Hepatocyte (in vitro differentiated cells): ENCODE data around the gene UBE2L6. TPM values are rescaled to one million over a fixed set of nuclear protein-coding genes. Genes with fewer than 3 reads are reported as not detected.

Experiments used
- DNase-seq: peaks from one replicate; pipeline ENCODE4 v3.0.0-alpha.2; 2016; ENCODE audit warnings: low spot score
- H2AFZ ChIP-seq: fragments of 200-600 bp; sonication (generic); 2 replicates; pipeline ENCODE4 v1.6.0; 2016; ENCODE audit warnings: antibody characterized with exemption, mild to moderate bottlenecking
- H3K27ac ChIP-seq: fragments of 200-600 bp; sonication (generic); 2 replicates; pipeline ENCODE4 v1.5.1; 2016; ENCODE audit warnings: mild to moderate bottlenecking
- H3K27me3 ChIP-seq: fragments of 200-600 bp; sonication (generic); 2 replicates; pipeline ENCODE4 v1.6.1; 2016
- H3K36me3 ChIP-seq: fragments of 200-600 bp; sonication (generic); replicated peaks from 2 replicates; pipeline ENCODE4 v1.5.1; 2016; ENCODE audit warnings: low read depth; ENCODE audit not compliant: insufficient read depth
- H3K4me1 ChIP-seq: fragments of 200-600 bp; sonication (generic); 2 replicates; pipeline ENCODE4 v1.5.1; 2016; ENCODE audit warnings: mild to moderate bottlenecking, moderate library complexity; ENCODE audit not compliant: insufficient read depth
- H3K4me2 ChIP-seq: fragments of 200-600 bp; sonication (generic); 2 replicates; pipeline ENCODE4 v1.6.0; 2016
- H3K4me3 ChIP-seq: fragments of 200-600 bp; sonication (generic); 2 replicates; pipeline ENCODE4 v1.5.1; 2016; ENCODE audit warnings: mild to moderate bottlenecking
- H3K79me2 ChIP-seq: fragments of 200-600 bp; sonication (generic); 2 replicates; pipeline ENCODE4 v1.6.0; 2017; ENCODE audit warnings: mild to moderate bottlenecking
- H3K9me2 ChIP-seq: fragments of 200-600 bp; sonication (generic); replicated peaks from 2 replicates; pipeline ENCODE4 v1.6.0; 2017; ENCODE audit warnings: mild to moderate bottlenecking; ENCODE audit not compliant: insufficient read depth
- H3K9me3 ChIP-seq: fragments of 200-600 bp; sonication (generic); 2 replicates; pipeline ENCODE4 v1.5.1; 2016; ENCODE audit warnings: low read depth, mild to moderate bottlenecking
- H4K20me1 ChIP-seq: fragments of 200-600 bp; sonication (generic); 2 replicates; pipeline ENCODE4 v1.6.0; 2016; ENCODE audit warnings: mild to moderate bottlenecking; ENCODE audit not compliant: insufficient read depth, poor library complexity, severe bottlenecking
- CTCF ChIP-seq: fragments of 200-600 bp; sonication (generic); IDR thresholded peaks from 2 replicates; pipeline ENCODE4 v1.5.1; 2016; ENCODE audit warnings: antibody characterized with exemption, mild to moderate bottlenecking; ENCODE audit not compliant: poor library complexity
- EZH2 ChIP-seq: fragments of 200-600 bp; sonication (generic); IDR thresholded peaks from 2 replicates; pipeline ENCODE4 v1.6.1; 2016; ENCODE audit warnings: antibody characterized with exemption, mild to moderate bottlenecking, borderline replicate concordance
- EZH2phosphoT487 ChIP-seq: fragments of 200-600 bp; sonication (generic); IDR thresholded peaks from one replicate; pipeline ENCODE4 v1.6.1; 2018; ENCODE audit warnings: antibody characterized with exemption, mild to moderate bottlenecking, low read depth, moderate library complexity; ENCODE audit not compliant: unreplicated experiment, severe bottlenecking
- WGBS: methylation state at CpG from one replicate; pipeline ENCODE4 v1.1.6; 2016; ENCODE audit warnings: low lambda C conversion rate; ENCODE audit errors: missing lambda C conversion rate; 5-methylcytosine and 5-hydroxymethylcytosine counted together
- polyA plus RNA-seq: library from polyadenylated mRNA; unstranded; fragments of >200 nt; fragmentation: Nextera tagmentation; extraction: Ambion mirVana; gene quantifications from 2 replicates; pipeline ENCODE4 v1.2.1, GENCODE V29; 2016
- total RNA-seq: library from RNA; depleted of rRNA; stranded (reverse); fragments of >200 nt; gene quantifications from 2 replicates; pipeline ENCODE4 v1.2.3, GENCODE V29; 2014

The UBE2L6 gene
- total and polyA plus RNA-seq, 2 experiments from 2014 or later: 45.7 to 113 TPM

GRCh38 chr11:57513911-57514537 is 53.4 kb downstream of the UBE2L6 start:
- H3K36me3 ChIP-seq: no peaks in the 10 kb centered on the region
- H3K27ac ChIP-seq: no peak overlapping the region
- peak overlapping the region; percentile 92 for H2AFZ ChIP-seq
- WGBS: 13% methylated on average over 35 of the region's 35 CpGs
- H3K9me2 ChIP-seq: no peaks in the 10 kb centered on the region
- no peaks in the 10 kb centered on the region for H4K20me1 ChIP-seq
- peaks cover 5% of the 10 kb centered on the region for H3K4me1 ChIP-seq
- H3K9me3 ChIP-seq: no peaks in the 10 kb centered on the region
- H3K4me2 ChIP-seq: peak overlapping the region; percentile 99
- peak overlapping the region; percentile 93 for H3K4me3 ChIP-seq
- peaks cover 7% of the 10 kb centered on the region for H3K27me3 ChIP-seq
- TF ChIP-seq EZH2phosphoT487: no peak
- no peak for TF ChIP-seq CTCF
- no peak for TF ChIP-seq EZH2
- DNase-seq: peak; percentile 58
- no peaks in the 10 kb centered on the region for H3K79me2 ChIP-seq

GRCh38 chr11:57513452-57513795 is 54.0 kb downstream of the UBE2L6 start:
- Histone ChIP-seq H3K27me3 (peaks cover 7% of the 10 kb centered on the region), H3K9me3 (no peaks in the 10 kb centered on the region), H4K20me1 (no peaks in the 10 kb centered on the region), H3K4me3 (no peak overlapping the region), H3K9me2 (no peaks in the 10 kb centered on the region), H3K4me1 (peaks cover 5% of the 10 kb centered on the region), H3K4me2 (peak overlapping the region; percentile 99), H3K79me2 (no peaks in the 10 kb centered on the region), H3K36me3 (no peaks in the 10 kb centered on the region), H3K27ac (no peak overlapping the region), H2AFZ (no peak overlapping the region)
- DNase-seq: no peak
- TF ChIP-seq EZH2 (no peak), EZH2phosphoT487 (no peak), CTCF (no peak)
- WGBS: 67% methylated on average over 1 of the region's 1 CpG

GRCh38 chr11:57512646-57513451 is 54.6 kb downstream of the UBE2L6 start:
- H3K4me1 ChIP-seq: peaks cover 5% of the 10 kb centered on the region
- peak overlapping the region; percentile 99 for H3K4me2 ChIP-seq
- H3K27me3 ChIP-seq: peaks cover 7% of the 10 kb centered on the region
- no peak overlapping the region for H2AFZ ChIP-seq
- no peaks in the 10 kb centered on the region for H3K36me3 ChIP-seq
- no peaks in the 10 kb centered on the region for H3K9me3 ChIP-seq
- no peak for DNase-seq
- no peaks in the 10 kb centered on the region for H3K79me2 ChIP-seq
- H3K4me3 ChIP-seq: no peak overlapping the region
- no peak for TF ChIP-seq CTCF
- no peaks in the 10 kb centered on the region for H4K20me1 ChIP-seq
- 81% methylated on average over 12 of the region's 12 CpGs for WGBS
- H3K27ac ChIP-seq: no peak overlapping the region
- no peaks in the 10 kb centered on the region for H3K9me2 ChIP-seq
